GM19452 (cell line): ENCODE measurements around the gene CHGA.

Experiments
- ATAC-seq: cut with Tn5 transposase; IDR thresholded peaks from one replicate; pipeline ENCODE4 v1.9.1; 2021; ENCODE audit not compliant: unreplicated experiment

The CHGA gene

DNA sequence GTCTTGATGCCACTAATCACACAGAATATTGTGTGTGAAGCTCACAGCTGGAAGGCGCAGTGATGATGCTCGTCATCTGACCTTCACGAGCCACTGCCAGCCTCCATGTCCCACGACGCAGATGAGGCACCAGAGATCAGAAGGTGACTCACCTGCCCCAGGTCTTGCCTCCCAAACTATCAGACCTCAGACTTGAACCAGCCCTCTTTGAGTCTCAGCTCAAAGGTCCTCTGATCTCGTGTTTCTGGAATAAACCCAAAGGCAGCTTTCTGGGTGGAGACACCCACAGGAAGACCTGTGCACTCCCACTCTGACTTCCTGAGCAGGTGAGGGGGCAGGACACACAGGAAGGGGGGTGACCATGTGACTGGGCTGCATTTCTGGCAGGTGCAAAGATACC is 19.6 kb upstream of the CHGA start:
- ATAC-seq: no peak

DNA sequence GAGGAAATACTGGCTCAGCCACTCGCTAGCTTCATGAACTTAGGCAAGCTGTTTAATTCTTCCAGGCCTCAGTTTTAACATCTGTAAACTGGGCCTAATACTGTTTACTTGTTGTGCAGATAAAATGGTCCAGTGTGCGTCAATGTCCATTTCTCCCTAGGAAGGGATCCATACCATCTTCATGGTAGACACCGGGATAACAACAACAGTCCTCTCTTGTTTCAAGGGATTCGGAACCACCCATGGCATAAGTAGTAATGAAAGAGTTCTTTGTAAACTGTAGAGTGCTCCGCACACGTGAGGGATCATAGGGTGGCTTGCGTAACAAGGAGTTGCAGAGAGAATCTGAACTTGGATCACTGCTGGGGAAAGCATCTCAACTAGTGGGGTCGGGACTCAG is 17.3 kb upstream of the CHGA start:
- no peak for ATAC-seq

DNA sequence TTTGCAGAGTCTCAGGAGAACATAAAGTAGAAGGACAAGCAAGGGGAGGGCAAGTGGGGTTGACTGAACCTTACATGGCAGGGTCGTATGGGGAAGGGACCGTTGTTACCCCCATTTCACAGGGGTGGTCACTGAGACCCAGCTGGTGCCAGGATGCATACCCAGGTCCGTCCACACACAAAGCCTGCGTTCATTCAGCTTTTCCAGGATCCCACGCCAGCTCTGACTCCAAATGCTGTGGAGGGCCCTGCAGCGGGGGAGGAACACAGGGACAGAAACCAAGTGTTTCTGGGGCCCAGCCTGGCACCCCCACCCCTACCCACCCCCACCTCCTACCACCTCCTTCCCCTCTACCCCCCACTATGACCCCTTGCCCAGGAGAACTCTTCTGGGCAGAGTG is 16.5 kb upstream of the CHGA start:
- ATAC-seq: no peak

DNA sequence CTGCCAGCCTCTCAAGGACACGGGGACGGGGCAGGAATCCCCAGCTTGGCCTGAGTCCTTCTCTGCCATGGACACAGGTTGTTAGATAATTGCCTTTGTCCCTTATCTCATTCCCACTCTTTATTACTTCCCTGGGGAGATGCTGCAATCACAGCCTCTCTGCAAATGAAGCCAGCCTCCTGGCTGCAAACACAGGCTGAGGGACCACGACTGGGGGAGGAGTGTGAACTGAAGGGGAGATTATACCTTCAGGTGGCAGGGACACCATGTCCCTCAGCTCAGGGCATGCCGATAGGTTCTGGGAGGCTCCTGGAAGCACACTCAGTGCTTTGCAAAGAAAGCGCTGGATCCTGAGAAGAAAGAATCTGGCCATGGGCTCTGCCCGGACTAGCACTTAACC is 16.1 kb upstream of the CHGA start:
- no peak for ATAC-seq

DNA sequence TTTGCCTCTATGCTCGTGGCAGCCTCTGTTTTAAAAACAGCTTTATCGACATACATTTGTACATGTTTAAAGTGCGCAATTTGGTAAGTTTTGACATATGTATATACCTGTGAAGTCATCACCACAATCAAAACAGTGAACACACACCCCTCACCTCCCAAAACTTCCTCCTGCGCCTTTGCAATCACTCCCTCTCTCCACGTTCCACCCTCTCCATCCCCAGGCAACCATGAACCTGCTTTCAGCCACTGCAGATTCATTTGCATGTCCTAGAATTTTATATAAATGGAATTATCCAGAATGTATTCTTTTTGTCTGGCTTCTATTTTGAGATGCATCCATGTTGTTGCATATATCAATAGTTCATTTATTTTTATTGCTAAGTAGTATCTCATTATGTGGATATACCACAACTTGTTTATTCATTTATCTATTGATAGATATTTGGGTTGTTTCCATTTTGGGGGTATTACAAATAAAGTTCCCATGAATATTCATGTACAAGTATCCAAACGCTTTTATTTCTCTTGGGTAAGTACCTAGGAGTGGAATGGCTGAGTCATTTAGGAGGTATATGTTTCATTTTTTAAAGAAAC is 15.5 kb upstream of the CHGA start:
- no peak for ATAC-seq

DNA sequence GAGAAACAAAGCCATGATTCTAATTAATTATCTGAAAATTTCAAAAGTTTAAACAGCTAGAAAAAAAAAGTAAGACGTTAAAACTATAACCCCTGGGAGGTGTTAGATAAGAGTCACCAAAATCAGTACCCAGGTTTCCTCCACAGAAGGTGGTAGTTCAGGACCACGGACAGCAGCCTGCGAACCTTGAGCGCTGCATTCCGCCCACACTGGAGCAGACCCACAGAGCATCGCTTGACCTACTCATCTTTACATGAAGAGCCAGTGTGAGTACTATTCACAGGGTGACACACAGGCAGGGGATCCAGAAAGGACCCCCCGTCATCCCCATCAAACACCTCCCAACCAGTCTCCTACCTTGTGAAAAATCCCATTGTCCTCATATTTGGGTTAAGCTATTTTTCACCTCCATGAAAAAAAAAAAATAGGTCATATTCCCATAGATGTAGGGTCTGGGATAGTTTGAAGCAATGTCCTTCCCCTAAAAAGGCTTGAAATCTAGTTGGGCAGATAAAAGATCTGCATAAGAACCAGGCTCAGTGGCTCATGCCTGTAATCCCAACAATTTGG is 8.8 kb upstream of the CHGA start:
- no peak for ATAC-seq

DNA sequence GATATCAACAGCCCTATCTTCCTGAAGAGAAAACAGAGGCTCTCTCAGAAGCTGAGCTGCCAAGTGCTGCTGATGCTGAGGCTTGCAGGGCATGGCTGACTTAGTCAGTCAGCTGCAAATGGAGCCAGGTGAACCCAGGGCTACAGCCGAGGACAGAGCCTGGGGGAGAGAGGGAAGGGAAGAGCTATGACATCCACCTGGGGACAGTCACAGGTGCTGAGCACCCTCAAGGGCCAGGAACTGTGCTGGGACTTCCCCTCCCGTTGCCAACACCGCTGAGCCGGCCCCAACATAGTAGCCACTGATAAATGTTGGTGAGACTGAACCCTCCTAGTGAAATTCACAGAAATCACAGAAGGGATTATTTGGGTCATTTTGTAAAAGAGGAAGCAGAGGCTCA is 6.7 kb upstream of the CHGA start:
- no peak for ATAC-seq

DNA sequence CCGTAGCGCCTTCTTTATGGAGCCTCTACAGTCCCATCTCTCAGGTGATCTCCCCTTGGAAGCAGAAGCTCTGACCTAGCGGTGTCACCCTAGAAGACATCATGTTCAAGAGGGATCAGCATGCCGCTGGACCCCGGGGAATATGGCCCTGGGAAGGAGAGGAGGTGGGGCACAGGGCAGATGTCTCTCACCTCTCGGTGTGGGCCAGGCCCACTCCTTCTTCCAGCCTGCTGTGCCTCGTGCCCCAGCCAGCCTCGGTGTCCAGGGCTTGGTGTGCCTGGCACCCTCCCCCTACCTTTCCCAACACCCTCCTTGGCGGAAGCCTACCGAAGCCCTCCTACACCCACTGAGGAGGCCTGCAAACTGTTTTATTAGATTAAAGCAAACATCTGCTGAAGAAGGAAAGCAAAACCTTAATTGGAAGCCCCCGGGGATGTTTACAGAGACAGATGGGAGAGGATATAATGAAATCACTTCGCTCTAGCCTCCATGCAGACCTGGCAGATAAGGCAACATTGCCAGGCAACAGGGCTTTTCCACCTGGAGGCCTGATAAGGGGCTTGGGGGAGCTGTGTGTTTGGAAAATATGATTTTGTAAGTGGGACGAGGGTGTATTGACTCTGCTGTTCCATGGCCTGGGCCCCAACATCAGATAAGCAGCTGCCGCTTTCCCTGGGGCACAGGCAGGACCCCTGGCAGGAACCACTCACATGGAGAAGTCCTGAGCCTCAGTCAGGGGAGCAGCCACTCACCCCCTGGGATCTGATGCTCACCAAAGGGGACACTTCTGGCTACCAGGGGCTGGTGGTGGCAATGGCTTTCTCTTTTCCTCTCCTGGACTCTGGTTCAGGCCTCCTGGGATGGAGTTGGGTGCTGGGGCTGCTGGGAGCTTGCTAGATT is 5.7 kb upstream of the CHGA start:
- no peak for ATAC-seq

DNA sequence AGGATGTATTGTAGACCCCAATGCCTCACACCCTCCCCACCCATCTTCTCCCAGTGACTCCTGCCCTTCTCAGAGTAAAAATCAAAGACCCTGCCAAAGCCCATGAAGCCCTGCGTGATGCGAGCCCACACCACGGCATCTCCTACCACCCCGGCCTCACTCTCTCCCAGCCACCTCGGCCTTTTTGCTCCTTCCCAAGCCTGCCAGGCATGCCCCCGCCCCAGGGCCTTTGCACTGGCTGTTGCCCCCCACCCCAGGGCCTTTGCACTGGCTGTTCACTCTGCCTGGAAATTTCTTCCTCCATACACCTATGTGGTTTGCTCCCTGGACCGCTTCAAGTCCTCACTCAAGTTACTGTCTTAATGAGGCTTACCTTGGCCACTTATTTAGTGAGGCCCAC is 5.0 kb upstream of the CHGA start:
- ATAC-seq: no peak

DNA sequence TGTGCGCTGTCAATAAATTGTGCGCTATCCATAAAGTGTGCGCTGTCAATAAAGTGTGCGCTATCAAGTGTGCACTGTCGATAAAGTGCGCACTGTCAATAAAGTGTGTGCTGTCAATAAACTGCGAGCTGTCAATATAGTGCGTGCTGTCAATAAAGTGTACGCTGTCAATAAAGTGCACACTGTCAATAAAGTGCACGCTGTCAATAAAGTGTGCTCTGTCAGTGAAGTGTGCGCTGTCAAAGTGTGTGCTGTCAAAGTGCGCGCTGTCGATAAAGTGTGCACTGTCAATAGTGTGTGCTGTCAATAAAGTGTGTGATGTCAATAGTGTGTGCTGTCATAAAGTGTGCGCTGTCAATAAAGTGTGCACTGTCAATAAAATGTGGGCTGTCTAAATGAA is 2.9 kb upstream of the CHGA start:
- no peak for ATAC-seq

DNA sequence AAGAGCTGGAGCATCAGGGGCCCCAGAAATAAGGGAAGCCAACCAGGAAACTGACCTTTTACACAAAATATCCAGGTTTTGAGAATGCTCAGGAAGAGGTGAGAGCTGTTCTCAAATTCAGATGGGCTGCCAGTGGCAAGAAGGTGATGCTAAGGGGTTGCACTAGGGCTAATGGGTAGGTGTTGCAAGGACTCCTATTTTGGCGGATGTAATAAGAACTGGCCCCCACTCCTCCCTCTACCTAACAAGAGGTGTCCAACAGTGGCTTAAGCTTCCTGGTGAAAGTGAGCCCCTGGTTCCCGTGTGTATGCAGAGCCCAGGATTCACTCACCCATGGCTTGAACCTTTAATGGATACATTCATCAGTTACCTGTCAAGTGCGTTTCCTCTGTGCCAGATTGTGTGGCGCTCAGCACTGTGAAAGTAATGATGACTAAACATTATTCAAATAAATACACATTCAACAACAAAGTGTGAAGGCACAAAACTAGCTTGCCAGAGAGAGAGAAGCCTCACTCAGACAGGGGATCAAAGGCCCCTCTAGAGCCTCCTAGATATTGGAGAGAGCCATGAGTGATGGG is 705 bp upstream of the CHGA start:
- no peak for ATAC-seq

DNA sequence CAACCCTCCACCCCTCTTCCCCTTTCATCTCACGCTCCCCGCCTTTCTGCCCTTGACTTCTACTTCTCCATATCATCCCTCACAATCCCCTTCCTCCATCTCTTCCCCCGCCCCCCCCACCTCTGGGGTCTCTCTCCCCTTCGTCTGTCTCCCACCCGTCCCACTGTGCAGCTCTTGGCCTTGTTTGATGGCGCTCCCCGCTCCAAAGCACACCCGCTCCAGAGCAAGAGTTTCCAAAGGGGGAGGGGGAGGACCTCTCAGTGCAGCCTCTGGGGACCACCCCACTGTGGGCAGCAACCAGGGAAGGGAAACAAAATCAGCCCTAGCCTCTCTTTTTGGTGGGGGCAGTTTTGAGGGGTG is 774 bp downstream of the CHGA start:
- ATAC-seq: no peak

DNA sequence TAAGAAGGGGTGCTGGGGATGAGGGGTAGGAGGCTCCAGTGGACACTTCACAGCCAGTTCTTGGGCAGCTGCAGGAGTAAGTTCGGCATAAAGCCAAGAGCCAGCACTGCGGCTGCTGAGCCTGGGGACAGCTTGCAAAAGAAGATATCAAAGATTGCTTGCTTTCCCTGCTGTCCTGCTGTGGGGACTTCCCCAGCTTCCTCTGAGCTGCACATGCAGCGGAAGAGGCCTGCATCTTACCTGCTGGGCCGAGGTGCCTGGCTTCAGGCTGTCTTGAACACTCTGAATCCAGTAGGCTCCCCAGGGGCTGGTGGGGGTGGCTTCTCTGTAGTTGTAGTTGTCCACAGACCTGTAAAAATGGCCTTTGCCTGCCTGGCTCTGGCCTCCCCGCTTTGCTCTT is 1.3 kb downstream of the CHGA start:
- no peak for ATAC-seq

DNA sequence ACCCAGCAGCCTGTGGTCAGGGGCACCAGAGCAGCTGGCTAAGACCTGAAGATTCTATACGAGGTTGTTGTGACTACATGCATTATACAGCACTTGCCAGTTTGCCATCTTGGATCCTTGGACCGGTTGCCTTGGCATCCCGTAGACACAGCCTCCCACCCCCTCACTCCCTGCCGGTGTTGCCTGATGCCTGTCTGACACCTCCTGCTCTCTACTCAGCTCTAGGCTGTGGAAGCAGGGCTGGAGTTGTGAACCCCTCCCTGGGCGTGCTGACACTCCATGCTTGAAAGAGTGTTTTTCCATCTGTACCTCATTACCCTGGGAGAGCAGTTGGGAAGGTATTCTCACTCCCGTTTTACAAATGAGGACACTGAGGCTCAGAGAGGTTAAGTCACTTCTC is 2.5 kb downstream of the CHGA start:
- ATAC-seq: no peak

DNA sequence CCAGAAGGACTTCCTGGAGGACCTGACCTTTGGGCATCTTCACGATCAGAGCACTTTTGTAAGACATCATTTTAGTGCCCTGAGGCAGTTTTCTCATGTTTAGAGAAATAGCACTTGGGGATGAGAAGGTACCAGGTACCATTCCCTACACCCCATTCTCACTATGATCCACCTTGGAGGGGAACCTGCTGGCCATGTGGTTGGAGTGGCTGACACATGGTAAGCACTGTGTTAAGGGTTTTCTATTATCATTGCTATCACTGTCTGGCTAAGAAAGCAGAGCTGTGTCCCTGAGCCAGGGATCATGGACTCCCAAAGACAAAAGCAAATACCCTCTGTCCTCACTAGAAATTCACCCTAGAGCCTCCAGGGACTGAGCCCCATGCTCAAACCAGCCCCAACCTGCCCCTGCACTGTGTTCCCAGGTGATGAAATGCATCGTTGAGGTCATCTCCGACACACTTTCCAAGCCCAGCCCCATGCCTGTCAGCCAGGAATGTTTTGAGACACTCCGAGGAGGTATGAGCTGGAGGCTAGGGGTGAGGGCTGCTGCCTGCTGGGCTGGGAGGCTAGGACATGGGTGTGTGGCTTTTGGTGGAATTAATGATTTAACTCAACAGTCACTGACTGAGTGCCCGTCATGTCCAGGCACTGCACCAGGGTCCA is 3.4 kb downstream of the CHGA start:
- ATAC-seq: no peak

DNA sequence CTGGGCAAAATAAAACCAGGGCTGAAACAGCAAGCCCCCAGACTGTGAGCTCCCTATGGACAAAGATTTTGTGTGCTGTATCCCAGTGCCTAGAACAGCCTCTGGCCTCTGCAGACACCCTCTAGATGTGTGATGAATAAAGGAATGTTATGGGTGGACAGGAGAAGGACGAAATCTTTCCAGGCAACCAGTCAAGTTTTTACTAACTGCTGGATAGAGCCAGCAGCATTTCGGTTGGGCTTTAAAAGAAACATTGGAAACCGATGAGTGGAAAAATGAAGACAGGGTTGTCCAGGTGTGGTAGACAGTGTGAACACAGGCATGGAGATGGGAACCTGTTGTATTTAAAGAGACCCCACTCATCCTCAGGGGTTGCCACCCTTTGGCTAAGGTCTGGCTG is 4.0 kb downstream of the CHGA start:
- no peak for ATAC-seq

DNA sequence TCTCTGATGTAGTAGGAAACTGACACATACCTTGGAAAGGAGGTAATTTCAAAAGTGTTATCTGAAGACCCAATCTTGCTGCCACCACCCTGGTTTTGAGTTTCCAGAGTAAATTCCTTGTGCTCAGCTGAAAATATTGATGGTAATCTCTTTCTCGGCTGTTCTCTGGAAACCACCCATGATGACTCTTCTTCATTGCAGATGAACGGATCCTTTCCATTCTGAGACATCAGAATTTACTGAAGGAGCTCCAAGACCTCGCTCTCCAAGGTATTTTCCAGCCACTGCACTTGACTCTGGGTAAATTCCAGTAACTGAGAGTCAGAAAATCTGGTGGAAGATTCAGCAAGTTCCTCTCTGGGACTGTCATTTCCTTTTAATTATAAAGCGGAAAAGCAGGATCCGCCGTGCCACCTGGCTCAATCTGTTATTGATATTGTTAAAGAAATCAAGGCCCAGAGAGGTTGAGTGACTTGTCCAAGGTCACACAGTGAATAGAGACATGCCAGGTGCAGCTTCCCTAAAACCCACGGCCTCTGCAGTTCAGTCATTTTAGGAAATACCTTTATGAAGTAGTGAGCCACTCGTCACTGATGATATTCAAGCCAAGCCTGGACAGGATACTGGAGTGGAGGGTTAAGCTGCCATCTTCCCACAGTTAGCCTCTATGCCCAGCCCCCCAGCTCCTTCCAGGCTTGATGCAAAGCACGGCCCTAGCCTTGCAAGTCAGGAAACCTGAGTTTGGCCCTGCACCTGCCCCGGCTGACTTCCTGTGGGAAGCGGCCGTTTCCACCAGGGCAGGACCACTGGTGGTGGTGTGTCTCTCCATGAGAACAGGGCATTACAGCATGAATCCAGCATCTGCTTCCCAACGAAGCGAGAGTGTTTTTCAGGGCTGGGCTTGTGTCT is 4.7 kb downstream of the CHGA start:
- ATAC-seq: no peak

DNA sequence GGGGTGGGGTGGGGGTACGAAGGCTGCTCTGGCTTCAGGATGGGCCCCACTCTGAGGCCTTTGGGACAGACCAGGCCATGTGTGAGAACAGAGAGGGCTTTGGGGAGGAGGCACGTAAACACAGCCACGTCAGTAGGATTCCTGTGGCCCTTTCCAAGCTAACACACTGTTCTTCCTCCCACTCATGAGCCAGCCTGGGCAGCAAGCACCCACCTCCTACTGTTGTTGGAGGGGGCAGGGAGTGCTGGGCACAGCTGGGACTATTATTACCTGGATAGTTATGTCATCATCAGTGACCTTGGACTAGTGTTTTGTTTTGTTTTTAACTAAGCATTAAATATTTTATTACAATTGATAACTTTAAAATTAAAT is 5.3 kb downstream of the CHGA start:
- ATAC-seq: no peak

DNA sequence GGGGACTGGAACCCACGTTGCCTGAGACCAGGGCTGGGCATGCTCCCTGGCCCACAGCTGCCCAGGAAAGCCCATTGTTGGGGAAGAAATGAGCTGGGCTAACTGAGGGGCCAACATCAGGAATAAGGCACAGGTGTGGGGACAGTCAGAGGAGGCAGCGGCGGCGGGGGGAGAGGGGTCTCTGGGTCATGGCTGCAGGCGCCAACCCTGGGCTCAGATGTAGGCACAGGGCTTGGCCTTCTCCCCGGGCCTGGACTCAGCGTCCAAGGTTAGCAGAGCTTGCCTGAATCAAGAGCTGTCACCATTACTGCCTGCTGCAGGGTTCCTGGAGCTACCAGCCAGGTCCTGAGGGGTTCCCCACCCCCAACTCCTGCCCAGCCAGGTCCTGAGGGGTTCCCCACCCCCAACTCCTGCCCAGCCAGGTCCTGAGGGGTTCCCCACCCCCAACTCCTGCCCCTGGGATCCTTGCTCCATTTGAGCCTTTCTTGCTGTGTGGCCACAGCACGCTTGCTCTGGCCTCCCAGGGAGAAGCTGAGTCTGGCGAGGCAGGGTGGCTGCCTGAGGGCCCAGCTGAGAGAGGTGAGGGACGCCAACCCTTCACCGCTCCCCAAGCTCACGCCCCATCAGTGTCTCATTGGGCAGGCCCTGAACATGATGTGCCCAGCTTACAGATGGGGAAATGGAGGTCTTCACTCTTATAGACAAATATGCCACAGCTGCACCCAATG is 6.2 kb downstream of the CHGA start:
- ATAC-seq: no peak
